ENCODE data around the gene LRCH1. TPM values are rescaled to one million over a fixed set of nuclear protein-coding genes. Genes with fewer than 3 reads are reported as not detected.

The LRCH1 gene
- polyA plus RNA-seq, 1 of the 3 experiments (the other 2 are of a cell fraction) = 5.5 TPM

DNA sequence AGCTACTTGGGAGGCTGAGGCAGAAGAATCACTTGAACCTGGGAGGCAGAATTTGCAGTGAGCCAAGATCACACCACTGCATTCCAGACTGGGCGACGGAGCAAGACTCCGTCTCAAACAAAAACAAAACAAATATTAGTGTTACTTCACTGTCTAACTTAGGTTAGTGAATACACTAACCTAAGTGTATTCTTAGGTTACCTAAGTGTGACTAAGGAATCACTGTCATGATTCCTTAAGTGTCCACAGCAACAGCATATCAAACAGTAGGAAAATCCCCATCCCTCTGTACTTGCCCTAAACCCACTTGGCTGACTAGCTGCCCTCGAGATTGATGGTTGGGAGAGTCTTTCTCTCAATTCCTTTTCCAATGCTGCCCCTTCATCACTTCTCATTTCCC lies 11.8 kb upstream of the LRCH1 start:
- no peak overlapping the region for H3K27ac ChIP-seq (ENCODE audit: low read depth in 2 of 2, low read length in 1 of 2)
- no peaks in the 10 kb centered on the region for H3K27me3 ChIP-seq (ENCODE audit: insufficient read depth)
- H2AFZ ChIP-seq (ENCODE audit: low read depth) = no peak overlapping the region
- no peaks in the 10 kb centered on the region for H3K79me2 ChIP-seq (ENCODE audit: insufficient read depth)
- H3K4me2 ChIP-seq = no peak overlapping the region
- H4K20me1 ChIP-seq (ENCODE audit: insufficient read depth) = no peaks in the 10 kb centered on the region
- H3K4me1 ChIP-seq (ENCODE audit: control insufficient read depth in 1 of 2, insufficient read depth in 2 of 2, low read depth in 1 of 2, low read length in 1 of 2) = peaks cover 0 to 3% of the 10 kb centered on the region in 2 experiments; a peak in 1 of 4 replicates
- H3F3A ChIP-seq (replicated peaks; ENCODE audit: insufficient read depth) = no peaks in the 10 kb centered on the region
- CTCF ChIA-PET = interaction anchor here (3.2 kb wide), 1 partner anchor 10 kb away, joined by 20 read pairs; no protein-coding TSS in a partner anchor
- H3K4me3 ChIP-seq (ENCODE audit: low read depth in 2 of 2, low read length in 1 of 2) = no peak overlapping the region
- TF ChIP-seq NFIC (IDR thresholded peaks at IDR 0.05; ENCODE audit: borderline replicate concordance) (no peak), MAX (IDR thresholded peaks at IDR 0.05; ENCODE audit: low read depth) (no peak), ELF1 (IDR thresholded peaks at IDR 0.05) (no peak), REST (IDR thresholded peaks at IDR 0.05; ENCODE audit: low read depth, low read length) (no peak)
- no peaks in the 10 kb centered on the region for H3K36me3 ChIP-seq (replicated peaks in 1 of 2; ENCODE audit: control insufficient read depth in 1 of 2, insufficient read depth in 2 of 2, low read length in 1 of 2)
- no peaks in the 10 kb centered on the region for H3K9me3 ChIP-seq
- H3K9ac ChIP-seq = no peak overlapping the region
- H3K9me2 ChIP-seq = no peaks in the 10 kb centered on the region
- POLR2A ChIA-PET = no interaction called here
- 67% methylated on average over 4 of the region's 4 CpGs for WGBS (ENCODE audit: low lambda C conversion rate)
- no peak for DNase-seq

GRCh38 chr13:46542833-46543232 lies 10.1 kb upstream of the LRCH1 start:
- H3K27me3 ChIP-seq (ENCODE audit: insufficient read depth) = no peaks in the 10 kb centered on the region
- DNase-seq = no peak
- CTCF ChIA-PET = interaction anchor here (0.6 to 3.2 kb wide), 4 partner anchors 9 to 1502 kb away, joined by 3 to 20 read pairs (median 3); no protein-coding TSS in a partner anchor
- H2AFZ ChIP-seq (ENCODE audit: low read depth) = no peak overlapping the region
- no peaks in the 10 kb centered on the region for H3F3A ChIP-seq (replicated peaks; ENCODE audit: insufficient read depth)
- no peaks in the 10 kb centered on the region for H3K9me2 ChIP-seq
- no peak overlapping the region for H3K9ac ChIP-seq
- no peak overlapping the region for H3K27ac ChIP-seq (ENCODE audit: low read depth in 2 of 2, low read length in 1 of 2)
- H3K4me3 ChIP-seq (ENCODE audit: low read depth in 2 of 2, low read length in 1 of 2) = no peak overlapping the region
- TF ChIP-seq, protein P1, sequence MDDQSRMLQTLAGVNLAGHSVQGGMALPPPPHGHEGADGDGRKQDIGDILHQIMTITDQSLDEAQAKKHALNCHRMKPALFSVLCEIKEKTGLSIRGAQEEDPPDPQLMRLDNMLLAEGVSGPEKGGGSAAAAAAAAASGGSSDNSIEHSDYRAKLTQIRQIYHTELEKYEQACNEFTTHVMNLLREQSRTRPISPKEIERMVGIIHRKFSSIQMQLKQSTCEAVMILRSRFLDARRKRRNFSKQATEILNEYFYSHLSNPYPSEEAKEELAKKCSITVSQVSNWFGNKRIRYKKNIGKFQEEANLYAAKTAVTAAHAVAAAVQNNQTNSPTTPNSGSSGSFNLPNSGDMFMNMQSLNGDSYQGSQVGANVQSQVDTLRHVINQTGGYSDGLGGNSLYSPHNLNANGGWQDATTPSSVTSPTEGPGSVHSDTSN (IDR thresholded peaks at IDR 0.05) = no peak
- TF ChIP-seq SMC3 (IDR thresholded peaks at IDR 0.05; ENCODE audit: low read depth, low read length) = no peak
- no peak for TF ChIP-seq MEF2A (IDR thresholded peaks at IDR 0.05; ENCODE audit: borderline replicate concordance, low read depth)
- no peak for TF ChIP-seq ELF1 (IDR thresholded peaks at IDR 0.05)
- TF ChIP-seq GATA2 (CRISPR knock-in tag; IDR thresholded peaks at IDR 0.05) = no peak
- WGBS (ENCODE audit: low lambda C conversion rate) = 94% methylated on average over 4 of the region's 4 CpGs
- POLR2A ChIA-PET = no interaction called here
- H3K36me3 ChIP-seq (replicated peaks in 1 of 2; ENCODE audit: control insufficient read depth in 1 of 2, insufficient read depth in 2 of 2, low read length in 1 of 2) = no peaks in the 10 kb centered on the region
- no peaks in the 10 kb centered on the region for H3K79me2 ChIP-seq (ENCODE audit: insufficient read depth)
- peaks cover 0 to 6% of the 10 kb centered on the region in 2 experiments; a peak in 1 of 4 replicates for H3K4me1 ChIP-seq (ENCODE audit: control insufficient read depth in 1 of 2, insufficient read depth in 2 of 2, low read depth in 1 of 2, low read length in 1 of 2)
- H4K20me1 ChIP-seq (ENCODE audit: insufficient read depth) = no peaks in the 10 kb centered on the region
- H3K4me2 ChIP-seq = no peak overlapping the region
- H3K9me3 ChIP-seq = no peaks in the 10 kb centered on the region

All from SK-N-SH (cell line).